ENCODE data around the gene CD68.
"Not testable (repeated sequence)": the region's sequence is repeated elsewhere in the genome, so short reads cannot be mapped to it uniquely, and the experiment has no call there.

Gene CD68

DNA sequence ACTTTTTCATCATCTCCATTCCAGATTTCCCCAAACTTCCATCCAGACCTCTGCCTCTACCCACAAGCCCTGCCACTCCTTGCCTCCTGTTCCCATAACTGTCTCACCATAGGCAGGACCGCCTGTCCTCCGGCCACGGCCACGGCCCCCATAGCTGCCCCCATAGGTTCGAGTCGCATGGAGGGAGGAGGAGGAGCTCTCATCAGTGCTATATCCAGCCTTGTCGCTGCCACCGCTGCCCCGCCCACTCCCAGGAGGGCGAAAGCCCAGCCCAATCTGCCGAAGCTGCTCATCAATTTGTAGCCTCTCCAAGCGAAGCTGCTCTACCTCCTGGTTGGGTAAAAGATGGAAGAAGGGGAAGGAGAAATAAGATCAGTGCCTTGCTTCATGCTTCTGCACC is 13.9 kb downstream of the CD68 start:
- H3K36me3 ChIP-seq (replicated peaks; ENCODE audit: insufficient read depth, low read length): no peaks in the 10 kb centered on the region; the same call in 1 of the 2 replicates
- no peak overlapping the region for H3K4me2 ChIP-seq (ENCODE audit: low read depth, low read length)
- TF ChIP-seq EZH2 (optimal IDR thresholded peaks at IDR 0.05; ENCODE audit: low read depth, low read length): no peak
- TF ChIP-seq CTCF (IDR thresholded peaks at IDR 0.05; ENCODE audit: low read length): no peak
- no peak for TF ChIP-seq EZH2phosphoT487 (IDR thresholded peaks at IDR 0.05; ENCODE audit: low read length)
- 0 out of 2 replicates have a peak, but pooled peaks cover 8% of the 10 kb centered on the region for H3F3A ChIP-seq (ENCODE audit: insufficient read depth, low read length)
- no peaks in the 10 kb centered on the region for H3K79me2 ChIP-seq (ENCODE audit: low read length)
- no peaks in the 10 kb centered on the region for H3K9me3 ChIP-seq (replicated peaks; ENCODE audit: insufficient read depth, low read length)
- no peak overlapping the region for H3K4me3 ChIP-seq (ENCODE audit: low read length)
- H2AFZ ChIP-seq (ENCODE audit: low read length): no peak overlapping the region
- no peaks in the 10 kb centered on the region for H3K4me1 ChIP-seq (ENCODE audit: low read length)
- H4K20me1 ChIP-seq (ENCODE audit: insufficient read depth, low read length): no peaks in the 10 kb centered on the region
- no peak for DNase-seq
- no peak overlapping the region for H3K9ac ChIP-seq (ENCODE audit: low read length)
- H3K27ac ChIP-seq (ENCODE audit: low read length): no peak overlapping the region
- H3K9me2 ChIP-seq (replicated peaks; ENCODE audit: insufficient read depth, low read length): no peaks in the 10 kb centered on the region
- no peaks in the 10 kb centered on the region for H3K27me3 ChIP-seq (replicated peaks; ENCODE audit: insufficient read depth, low read length)

DNA sequence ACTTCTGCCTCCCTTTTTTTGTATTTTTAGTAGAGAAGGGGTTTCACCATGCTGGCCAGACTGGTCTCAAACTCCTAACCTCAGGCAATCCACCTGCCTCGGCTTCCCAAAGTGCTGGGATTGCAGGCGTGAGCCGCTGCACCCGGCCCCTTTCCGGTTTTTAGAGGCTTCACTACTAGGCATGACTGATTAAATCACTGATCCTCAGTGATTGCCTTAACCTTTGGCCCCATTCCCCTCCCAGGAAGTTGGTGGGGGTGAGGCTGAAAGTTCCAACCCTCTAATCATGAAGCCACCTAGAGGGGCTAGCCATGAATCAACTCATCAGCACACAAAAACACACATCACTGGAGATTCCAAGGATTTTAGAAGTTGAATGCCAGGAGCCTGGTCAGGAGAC is 18.1 kb downstream of the CD68 start:
- H3K27me3 ChIP-seq (replicated peaks; ENCODE audit: insufficient read depth, low read length); H3K36me3 ChIP-seq (replicated peaks; ENCODE audit: insufficient read depth, low read length); DNase-seq; H3K27ac ChIP-seq (ENCODE audit: low read length); H3K9me3 ChIP-seq (replicated peaks; ENCODE audit: insufficient read depth, low read length); H2AFZ ChIP-seq (ENCODE audit: low read length); H3K4me1 ChIP-seq (ENCODE audit: low read length); H3K9me2 ChIP-seq (replicated peaks; ENCODE audit: insufficient read depth, low read length); H3K4me3 ChIP-seq (ENCODE audit: low read length); H3K79me2 ChIP-seq (ENCODE audit: low read length); H4K20me1 ChIP-seq (ENCODE audit: insufficient read depth, low read length); H3K4me2 ChIP-seq (ENCODE audit: low read depth, low read length); H3K9ac ChIP-seq (ENCODE audit: low read length); H3F3A ChIP-seq (ENCODE audit: insufficient read depth, low read length): not testable (repeated sequence)

- Histone ChIP-seq H3K9ac (ENCODE audit: low read length) (no peak overlapping the region), H3K9me2 (replicated peaks; ENCODE audit: insufficient read depth, low read length) (no peaks in the 10 kb centered on the region), H3K4me1 (ENCODE audit: low read length) (no peaks in the 10 kb centered on the region), H4K20me1 (ENCODE audit: insufficient read depth, low read length) (no peaks in the 10 kb centered on the region), H3K9me3 (replicated peaks; ENCODE audit: insufficient read depth, low read length) (no peaks in the 10 kb centered on the region), H3F3A (ENCODE audit: insufficient read depth, low read length) (no peaks in the 10 kb centered on the region), H3K36me3 (replicated peaks; ENCODE audit: insufficient read depth, low read length) (peaks cover 4% of the 10 kb centered on the region), H3K27ac (ENCODE audit: low read length) (no peak overlapping the region), H3K27me3 (replicated peaks; ENCODE audit: insufficient read depth, low read length) (no peaks in the 10 kb centered on the region), H3K4me2 (ENCODE audit: low read depth, low read length) (no peak overlapping the region), H2AFZ (ENCODE audit: low read length) (no peak overlapping the region), H3K4me3 (ENCODE audit: low read length) (no peak overlapping the region), H3K79me2 (ENCODE audit: low read length) (peaks cover 24% of the 10 kb centered on the region)
- TF ChIP-seq EZH2phosphoT487 (IDR thresholded peaks at IDR 0.05; ENCODE audit: low read length) (no peak), EZH2 (optimal IDR thresholded peaks at IDR 0.05; ENCODE audit: low read depth, low read length) (no peak), CTCF (IDR thresholded peaks at IDR 0.05; ENCODE audit: low read length) (no peak)
- DNase-seq: no peak
These were observed 26.8 kb downstream of the CD68 start for GRCh38 chr17:7606280-7606679.

DNA sequence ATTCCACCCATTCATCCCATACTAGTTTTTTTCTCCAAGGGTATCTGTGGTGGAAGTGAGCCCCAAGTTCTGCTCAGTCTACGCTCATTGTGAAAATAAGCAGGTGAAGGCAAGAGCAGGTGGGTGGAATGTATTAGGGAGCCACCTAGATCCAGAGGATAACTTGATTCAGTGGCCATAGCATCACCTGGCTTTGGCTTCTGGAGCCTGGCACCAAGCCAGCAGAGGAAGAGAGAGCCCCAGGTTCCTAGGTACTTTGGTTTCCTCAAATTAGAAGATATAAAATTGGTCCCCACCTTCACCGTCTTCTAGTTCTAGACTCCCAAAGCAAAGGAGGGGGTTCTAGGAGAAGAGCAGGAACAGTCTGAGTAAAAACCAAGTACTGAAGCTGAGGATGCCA is 31.2 kb downstream of the CD68 start:
- H3K36me3 ChIP-seq (replicated peaks; ENCODE audit: insufficient read depth, low read length): no peaks in the 10 kb centered on the region
- H2AFZ ChIP-seq (ENCODE audit: low read length): no peak overlapping the region
- no peak overlapping the region for H3K4me3 ChIP-seq (ENCODE audit: low read length)
- H3K9me3 ChIP-seq (replicated peaks; ENCODE audit: insufficient read depth, low read length): no peaks in the 10 kb centered on the region
- H3K9ac ChIP-seq (ENCODE audit: low read length): no peak overlapping the region
- no peak for DNase-seq
- H3K79me2 ChIP-seq (ENCODE audit: low read length): peaks cover 53% of the 10 kb centered on the region
- H3K9me2 ChIP-seq (replicated peaks; ENCODE audit: insufficient read depth, low read length): no peaks in the 10 kb centered on the region
- no peak for TF ChIP-seq CTCF (IDR thresholded peaks at IDR 0.05; ENCODE audit: low read length)
- no peak for TF ChIP-seq EZH2phosphoT487 (IDR thresholded peaks at IDR 0.05; ENCODE audit: low read length)
- TF ChIP-seq EZH2 (optimal IDR thresholded peaks at IDR 0.05; ENCODE audit: low read depth, low read length): no peak
- H3K27me3 ChIP-seq (replicated peaks; ENCODE audit: insufficient read depth, low read length): no peaks in the 10 kb centered on the region
- H3F3A ChIP-seq (ENCODE audit: insufficient read depth, low read length): no peaks in the 10 kb centered on the region
- no peak overlapping the region for H3K27ac ChIP-seq (ENCODE audit: low read length)
- H3K4me2 ChIP-seq (ENCODE audit: low read depth, low read length): no peak overlapping the region
- no peaks in the 10 kb centered on the region for H4K20me1 ChIP-seq (ENCODE audit: insufficient read depth, low read length)
- H3K4me1 ChIP-seq (ENCODE audit: low read length): 0 out of 2 replicates have a peak, but pooled peaks cover 7% of the 10 kb centered on the region
